ENCODE results near the gene MYRFL.

DNA sequence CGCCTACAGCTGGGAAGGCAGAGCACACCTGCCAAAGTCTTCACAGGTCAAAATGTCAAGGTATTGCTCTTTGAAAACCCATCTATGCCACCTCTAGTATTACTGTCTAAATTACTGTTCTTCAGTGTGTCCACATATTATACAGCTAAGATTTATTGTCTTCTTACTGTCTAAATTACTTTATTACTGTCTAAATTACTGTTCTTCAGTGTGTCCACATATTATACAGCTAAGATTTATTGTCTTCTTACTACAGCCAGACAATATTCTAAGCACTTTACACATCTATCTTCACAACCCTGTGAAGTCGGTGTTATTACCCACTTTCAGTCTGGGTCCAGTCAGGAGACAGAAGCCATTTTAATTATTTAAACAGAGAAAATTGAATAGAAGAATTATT, 173.9 kb downstream of the MYRFL start:
- TF ChIP-seq POLR2A (IDR thresholded peaks at IDR 0.05) (no peak), POLR2AphosphoS5 (IDR thresholded peaks at IDR 0.05) (peak in 1 of 3 donors; percentile 19)
- TF ChIP-seq, protein P1, sequence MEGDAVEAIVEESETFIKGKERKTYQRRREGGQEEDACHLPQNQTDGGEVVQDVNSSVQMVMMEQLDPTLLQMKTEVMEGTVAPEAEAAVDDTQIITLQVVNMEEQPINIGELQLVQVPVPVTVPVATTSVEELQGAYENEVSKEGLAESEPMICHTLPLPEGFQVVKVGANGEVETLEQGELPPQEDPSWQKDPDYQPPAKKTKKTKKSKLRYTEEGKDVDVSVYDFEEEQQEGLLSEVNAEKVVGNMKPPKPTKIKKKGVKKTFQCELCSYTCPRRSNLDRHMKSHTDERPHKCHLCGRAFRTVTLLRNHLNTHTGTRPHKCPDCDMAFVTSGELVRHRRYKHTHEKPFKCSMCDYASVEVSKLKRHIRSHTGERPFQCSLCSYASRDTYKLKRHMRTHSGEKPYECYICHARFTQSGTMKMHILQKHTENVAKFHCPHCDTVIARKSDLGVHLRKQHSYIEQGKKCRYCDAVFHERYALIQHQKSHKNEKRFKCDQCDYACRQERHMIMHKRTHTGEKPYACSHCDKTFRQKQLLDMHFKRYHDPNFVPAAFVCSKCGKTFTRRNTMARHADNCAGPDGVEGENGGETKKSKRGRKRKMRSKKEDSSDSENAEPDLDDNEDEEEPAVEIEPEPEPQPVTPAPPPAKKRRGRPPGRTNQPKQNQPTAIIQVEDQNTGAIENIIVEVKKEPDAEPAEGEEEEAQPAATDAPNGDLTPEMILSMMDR (IDR thresholded peaks at IDR 0.05): no peak
